ENCODE measurements around the gene TBX6. TPM values are rescaled to one million over a fixed set of nuclear protein-coding genes. Genes with fewer than 3 reads are reported as not detected.

TBX6 gene
- total RNA-seq, 1 experiment from 2014 or later: 1.4 TPM

GRCh38 chr16:30078744-30079143, 13.0 kb downstream of the TBX6 start:
- Histone ChIP-seq H3K4me1 (ENCODE audit: control insufficient read depth in 1 of 2, insufficient read depth in 2 of 2, low read length in 2 of 2) (peaks cover 14 to 22% of the 10 kb centered on the region in 2 experiments; a peak in 3 of 4 replicates), H3K79me2 (ENCODE audit: insufficient read depth, low read length) (peaks cover 61% of the 10 kb centered on the region), H3K9me3 (ENCODE audit: control insufficient read depth in 1 of 2, insufficient read depth in 1 of 2, low read depth in 1 of 2, low read length in 2 of 2) (no peaks in the 10 kb centered on the region), H2AFZ (ENCODE audit: low read depth, low read length, poor library complexity, severe bottlenecking) (no peak overlapping the region), H3K9me2 (ENCODE audit: insufficient read depth) (no peaks in the 10 kb centered on the region), H3K27ac (ENCODE audit: low read depth, low read length) (no peak overlapping the region), H3K27me3 (ENCODE audit: insufficient read depth, low read length) (no peaks in the 10 kb centered on the region), H4K20me1 (ENCODE audit: insufficient read depth) (0 out of 2 replicates have a peak, but pooled peaks cover 4% of the 10 kb centered on the region), H3K9ac (ENCODE audit: low read length) (no peak overlapping the region), H3K4me2 (ENCODE audit: low read length) (no peak overlapping the region), H3K4me3 (replicated peaks in 1 of 2; ENCODE audit: low read depth in 1 of 2, low read length in 2 of 2) (no peak overlapping the region), H3K36me3 (ENCODE audit: control insufficient read depth in 1 of 2, insufficient read depth in 2 of 2, low read length in 2 of 2) (peaks cover 37 to 51% of the 10 kb centered on the region in 2 experiments; a peak in 3 of 4 replicates)
- intact Hi-C loops (cut with micrococcal nuclease): no loop called here
- no peak for DNase-seq (ENCODE audit: low read depth, low spot score)
- no TSS peak for BruUV-seq (replicated peaks)
- RAD21 ChIA-PET (ENCODE audit: low non-redundant PET in 1 of 2, low total read pairs in 2 of 2, uncharacterized antibody in 2 of 2, unreplicated experiment in 2 of 2): no interaction called here
- POLR2A ChIA-PET: no interaction called here
- TF ChIP-seq SP1 (IDR thresholded peaks at IDR 0.05; ENCODE audit: low read depth): no peak
- no peak for TF ChIP-seq SIN3A (IDR thresholded peaks at IDR 0.05; ENCODE audit: low read depth)
- no peak for TF ChIP-seq CTCF (IDR thresholded peaks at IDR 0.05 in 2 of 3, conservative IDR thresholded peaks at IDR 0.05 in 1 of 3; ENCODE audit: borderline replicate concordance in 1 of 3, insufficient read depth in 1 of 3, low read depth in 2 of 3, low read length in 2 of 3)
- TF ChIP-seq SRF (IDR thresholded peaks at IDR 0.05; ENCODE audit: low read depth): no peak
- TF ChIP-seq RAD21 (IDR thresholded peaks at IDR 0.05; ENCODE audit: low read depth): no peak
- no peak for TF ChIP-seq POLR2AphosphoS5 (IDR thresholded peaks at IDR 0.05; ENCODE audit: low read depth, low read length)
- no peak for TF ChIP-seq EZH2phosphoT487 (IDR thresholded peaks at IDR 0.05; ENCODE audit: borderline replicate concordance)
- no peak for TF ChIP-seq FOSL1 (IDR thresholded peaks at IDR 0.05; ENCODE audit: low read depth)
- TF ChIP-seq EGR1 (IDR thresholded peaks at IDR 0.05; ENCODE audit: low read depth): no peak
- TF ChIP-seq MAX (IDR thresholded peaks at IDR 0.05): no peak
- TF ChIP-seq REST (IDR thresholded peaks at IDR 0.05; ENCODE audit: low read depth): no peak
- no peak for TF ChIP-seq ZFX (IDR thresholded peaks at IDR 0.05)
- no peak for TF ChIP-seq YY1 (IDR thresholded peaks at IDR 0.05; ENCODE audit: extremely low read depth, insufficient replicate concordance, low read depth, low read length)
- no peak for TF ChIP-seq CBX3 (IDR thresholded peaks at IDR 0.05; ENCODE audit: low read depth)
- no peak for ATAC-seq
- CTCF ChIA-PET: no interaction called here

All from HCT116 (cell line).